ENCODE measurements around the gene TMEM198.

GRCh38 chr2:219508971-219509779 lies 34.7 kb upstream of the TMEM198 start:
- TF ChIP-seq POLR2AphosphoS5 (IDR thresholded peaks at IDR 0.05; ENCODE audit: low read depth, low read length) (no peak), POLR2A (IDR thresholded peaks at IDR 0.05; ENCODE audit: low read depth, low read length) (no peak)

Data from GM12891 (cell line).